ENCODE data around the gene NAA60. TPM values are rescaled to one million over a fixed set of nuclear protein-coding genes. Genes with fewer than 3 reads are reported as not detected.

NAA60 gene
- total RNA-seq, 1 experiment from 2014 or later, result 57.5 TPM

GRCh38 chr16:3518986-3519348, 75.5 kb downstream of the NAA60 start:
- intact Hi-C loops (cut with micrococcal nuclease; ENCODE audit: unreplicated experiment), result no loop called here
- DNase-seq, result no peak
- no peaks in the 10 kb centered on the region for H3K27me3 ChIP-seq (ENCODE audit: insufficient read depth, low read depth)
- no peak overlapping the region for H3K27ac ChIP-seq
- TF ChIP-seq CTCF (conservative IDR thresholded peaks at IDR 0.05), result no peak
- no peak for TF ChIP-seq EZH2 (IDR thresholded peaks at IDR 0.05; ENCODE audit: low read depth)
- H3K9me2 ChIP-seq (ENCODE audit: insufficient read depth), result no peaks in the 10 kb centered on the region
- peaks cover 32% of the 10 kb centered on the region for H3K4me1 ChIP-seq (replicated peaks; ENCODE audit: insufficient read depth)
- peaks cover 35% of the 10 kb centered on the region; the same call in 1 of the 2 replicates for H3F3A ChIP-seq (ENCODE audit: insufficient read depth, low read depth)
- H2AFZ ChIP-seq, result no peak overlapping the region
- H3K4me3 ChIP-seq, result no peak overlapping the region
- 0 out of 2 replicates have a peak, but pooled peaks cover 12% of the 10 kb centered on the region for H4K20me1 ChIP-seq (ENCODE audit: insufficient read depth)
- H3K36me3 ChIP-seq (ENCODE audit: low read depth), result peaks cover 9% of the 10 kb centered on the region; the same call in 1 of the 2 replicates
- CTCF ChIA-PET, result no interaction called here
- H3K9me3 ChIP-seq (ENCODE audit: insufficient read depth, low read depth), result no peaks in the 10 kb centered on the region
- H3K4me2 ChIP-seq, result no peak overlapping the region
- no TSS peak for BruUV-seq (replicated peaks)
- no peaks in the 10 kb centered on the region for H3K79me2 ChIP-seq (ENCODE audit: low read depth)
- POLR2A ChIA-PET (ENCODE audit: unreplicated experiment), result no interaction called here

GRCh38 chr16:3519581-3519980, 76.1 kb downstream of the NAA60 start:
- H2AFZ ChIP-seq, result no peak overlapping the region
- POLR2A ChIA-PET (ENCODE audit: unreplicated experiment), result no interaction called here
- peaks cover 29% of the 10 kb centered on the region; the same call in 1 of the 2 replicates for H3F3A ChIP-seq (ENCODE audit: insufficient read depth, low read depth)
- peak in 1 of 2 experiments; percentile 82 for DNase-seq
- H3K4me2 ChIP-seq, result 0 out of 2 replicates have a peak overlapping the region, but pooled peaks have one; percentile 7
- no peaks in the 10 kb centered on the region for H3K9me3 ChIP-seq (ENCODE audit: insufficient read depth, low read depth)
- BruUV-seq (replicated peaks), result no TSS peak
- H3K4me1 ChIP-seq (replicated peaks; ENCODE audit: insufficient read depth), result peaks cover 26% of the 10 kb centered on the region
- H3K27ac ChIP-seq, result no peak overlapping the region
- 0 out of 2 replicates have a peak, but pooled peaks cover 5% of the 10 kb centered on the region for H4K20me1 ChIP-seq (ENCODE audit: insufficient read depth)
- no peak for TF ChIP-seq CTCF (conservative IDR thresholded peaks at IDR 0.05)
- TF ChIP-seq EZH2 (IDR thresholded peaks at IDR 0.05; ENCODE audit: low read depth), result no peak
- no peaks in the 10 kb centered on the region for H3K9me2 ChIP-seq (ENCODE audit: insufficient read depth)
- CTCF ChIA-PET, result no interaction called here
- no peaks in the 10 kb centered on the region for H3K79me2 ChIP-seq (ENCODE audit: low read depth)
- H3K4me3 ChIP-seq, result no peak overlapping the region
- intact Hi-C loops (cut with micrococcal nuclease; ENCODE audit: unreplicated experiment), result no loop called here
- no peaks in the 10 kb centered on the region for H3K27me3 ChIP-seq (ENCODE audit: insufficient read depth, low read depth)
- peaks cover 9% of the 10 kb centered on the region; the same call in 1 of the 2 replicates for H3K36me3 ChIP-seq (ENCODE audit: low read depth)

- Histone ChIP-seq H3K27ac (no peak overlapping the region), H4K20me1 (ENCODE audit: insufficient read depth) (no peaks in the 10 kb centered on the region), H3K79me2 (ENCODE audit: low read depth) (no peaks in the 10 kb centered on the region), H3K4me1 (replicated peaks; ENCODE audit: insufficient read depth) (peaks cover 17% of the 10 kb centered on the region), H3K27me3 (ENCODE audit: insufficient read depth, low read depth) (no peaks in the 10 kb centered on the region), H3K36me3 (ENCODE audit: low read depth) (peaks cover 9% of the 10 kb centered on the region; the same call in 1 of the 2 replicates), H3K4me3 (no peak overlapping the region), H3K9me3 (ENCODE audit: insufficient read depth, low read depth) (no peaks in the 10 kb centered on the region), H3F3A (ENCODE audit: insufficient read depth, low read depth) (peaks cover 20% of the 10 kb centered on the region; the same call in 1 of the 2 replicates), H2AFZ (no peak overlapping the region), H3K4me2 (no peak overlapping the region), H3K9me2 (ENCODE audit: insufficient read depth) (no peaks in the 10 kb centered on the region)
- no peak for TF ChIP-seq CTCF (conservative IDR thresholded peaks at IDR 0.05)
- no peak for TF ChIP-seq EZH2 (IDR thresholded peaks at IDR 0.05; ENCODE audit: low read depth)
- POLR2A ChIA-PET (ENCODE audit: unreplicated experiment), result no interaction called here
- no peak for DNase-seq
- intact Hi-C loops (cut with micrococcal nuclease; ENCODE audit: unreplicated experiment), result loop anchor here (10.0 kb wide), 1 partner anchor 124 kb away; no protein-coding TSS in a partner anchor
- CTCF ChIA-PET, result no interaction called here
- BruUV-seq (replicated peaks), result no TSS peak
These were observed 76.9 kb downstream of the NAA60 start for GRCh38 chr16:3520413-3520812.

All from PC-9 (cell line).